Vagina (tissue), 2 donors: ENCODE measurements around the gene GDPGP1. TPM values are rescaled to one million over a fixed set of nuclear protein-coding genes. Genes with fewer than 3 reads are reported as not detected.

Source experiments
- DNase-seq, 2 donors: peaks; one replicate each; pipeline ENCODE4 v3.0.0-alpha.2; 2017; ENCODE audit errors: extremely low spot score in 2 of 2
- H3K27ac ChIP-seq: fragments of 200-600 bp; sonication (generic); one replicate; pipeline ENCODE4 v1.5.1; 2019
- H3K27me3 ChIP-seq: fragments of 200-600 bp; sonication (generic); one replicate; pipeline ENCODE4 v1.5.1; 2019
- H3K36me3 ChIP-seq, 2 donors: fragments of 200-600 bp; sonication (generic); one replicate each; pipeline ENCODE4 v1.5.1; 2017 to 2019
- H3K4me1 ChIP-seq: fragments of 200-600 bp; sonication (generic); one replicate; pipeline ENCODE4 v1.5.1; 2019
- H3K4me3 ChIP-seq, 2 donors: fragments of 200-600 bp; sonication (generic); 1 replicate in 1 of 2; 2 replicates in 1 of 2; pipeline ENCODE4 v1.5.1; 2016 to 2019
- H3K9me3 ChIP-seq: fragments of 200-600 bp; sonication (generic); one replicate; pipeline ENCODE4 v1.5.1; 2019
- CTCF ChIP-seq, 3 experiments: fragments of 450-650 bp in 2 of 3; fragments of 200-600 bp in 1 of 3; sonication (generic) in 1 of 3; IDR thresholded peaks; one replicate each; pipeline ENCODE4 v1.5.1; 2017 to 2019; ENCODE audit warnings: antibody characterized with exemption in 3 of 3, mild to moderate bottlenecking in 2 of 3, moderate library complexity in 2 of 3
- POLR2A ChIP-seq, 2 donors: fragments of 450-650 bp; IDR thresholded peaks; one replicate each; pipeline ENCODE4 v1.6.1; 2017; ENCODE audit warnings: antibody characterized with exemption in 2 of 2, mild to moderate bottlenecking in 2 of 2, moderate library complexity in 2 of 2
- POLR2AphosphoS5 ChIP-seq, 2 donors: sonication (generic); formaldehyde crosslinking; IDR thresholded peaks; one replicate each; pipeline ENCODE4 v1.9.0; 2017; ENCODE audit warnings: antibody characterized with exemption in 2 of 2, mild to moderate bottlenecking in 2 of 2, low read depth in 1 of 2; ENCODE audit not compliant: insufficient read depth in 1 of 2
- intact Hi-C: fragments of 100-400 bp; cut with DNase I; formaldehyde crosslinking; loops from one replicate; pipeline ENCODE4 v1.15.1; 2023
- total RNA-seq: library from RNA; depleted of rRNA; stranded (reverse); fragments of >200 nt; gene quantifications from one replicate; pipeline ENCODE4 v1.2.3, GENCODE V29; 2016

GDPGP1 gene
- total RNA-seq, 1 donor from 2014 or later, result 4.9 TPM

GRCh38 chr15:90230071-90230494, 3.9 kb upstream of the GDPGP1 start:
- no peak for TF ChIP-seq POLR2A (IDR thresholded peaks at IDR 0.05)
- TF ChIP-seq POLR2AphosphoS5 (IDR thresholded peaks at IDR 0.05; ENCODE audit: insufficient read depth in 1 of 2, low read depth in 1 of 2), result no peak
- TF ChIP-seq CTCF (IDR thresholded peaks at IDR 0.05), result no peak
- Histone ChIP-seq H3K36me3 (peaks cover 0 to 52% of the 10 kb centered on the region in 2 donors), H3K4me3 (no peak overlapping the region), H3K27me3 (no peaks in the 10 kb centered on the region), H3K4me1 (peaks cover 47% of the 10 kb centered on the region), H3K9me3 (no peaks in the 10 kb centered on the region), H3K27ac (peak overlapping the region; percentile 40)
- DNase-seq, result no peak
- intact Hi-C loops, result no loop called here

GRCh38 chr15:90230610-90231009, 3.4 kb upstream of the GDPGP1 start:
- H3K27ac ChIP-seq, result peak overlapping the region; percentile 40
- H3K4me3 ChIP-seq, result no peak overlapping the region
- no peaks in the 10 kb centered on the region for H3K9me3 ChIP-seq
- no peak for TF ChIP-seq POLR2A (IDR thresholded peaks at IDR 0.05)
- TF ChIP-seq POLR2AphosphoS5 (IDR thresholded peaks at IDR 0.05; ENCODE audit: insufficient read depth in 1 of 2, low read depth in 1 of 2), result no peak
- no peak for TF ChIP-seq CTCF (IDR thresholded peaks at IDR 0.05)
- H3K4me1 ChIP-seq, result peaks cover 47% of the 10 kb centered on the region
- DNase-seq, result no peak
- no peaks in the 10 kb centered on the region for H3K27me3 ChIP-seq
- H3K36me3 ChIP-seq, result peaks cover 0 to 47% of the 10 kb centered on the region in 2 donors
- intact Hi-C loops, result no loop called here

GRCh38 chr15:90231028-90232017, 2.7 kb upstream of the GDPGP1 start:
- peak overlapping the region; percentile 40 for H3K27ac ChIP-seq
- H3K4me1 ChIP-seq, result peaks cover 47% of the 10 kb centered on the region
- H3K36me3 ChIP-seq, result peaks cover 0 to 40% of the 10 kb centered on the region in 2 donors
- DNase-seq, result no peak
- intact Hi-C loops, result no loop called here
- H3K4me3 ChIP-seq, result no peak overlapping the region
- no peaks in the 10 kb centered on the region for H3K9me3 ChIP-seq
- no peaks in the 10 kb centered on the region for H3K27me3 ChIP-seq
- no peak for TF ChIP-seq CTCF (IDR thresholded peaks at IDR 0.05)
- peak in 1 of 2 donors; percentile 15 for TF ChIP-seq POLR2AphosphoS5 (IDR thresholded peaks at IDR 0.05; ENCODE audit: insufficient read depth in 1 of 2, low read depth in 1 of 2)

GRCh38 chr15:90232196-90232595, 1.8 kb upstream of the GDPGP1 start:
- Histone ChIP-seq H3K27me3 (no peaks in the 10 kb centered on the region), H3K4me3 (no peak overlapping the region), H3K36me3 (peaks cover 0 to 31% of the 10 kb centered on the region in 2 donors), H3K27ac (peak overlapping the region; percentile 40), H3K4me1 (peaks cover 47% of the 10 kb centered on the region), H3K9me3 (no peaks in the 10 kb centered on the region)
- no peak for DNase-seq
- TF ChIP-seq CTCF (IDR thresholded peaks at IDR 0.05), result no peak
- no peak for TF ChIP-seq POLR2AphosphoS5 (IDR thresholded peaks at IDR 0.05; ENCODE audit: insufficient read depth in 1 of 2, low read depth in 1 of 2)
- TF ChIP-seq POLR2A (IDR thresholded peaks at IDR 0.05), result no peak
- intact Hi-C loops, result no loop called here

- Histone ChIP-seq H3K27me3 (no peaks in the 10 kb centered on the region), H3K27ac (peak overlapping the region; percentile 83), H3K36me3 (peaks cover 0 to 24% of the 10 kb centered on the region in 2 donors), H3K4me1 (peaks cover 47% of the 10 kb centered on the region), H3K9me3 (no peaks in the 10 kb centered on the region), H3K4me3 (peak overlapping the region; percentile 70 to 98)
- TF ChIP-seq CTCF (IDR thresholded peaks at IDR 0.05), result peak in 1 of 3 experiments; percentile 42
- TF ChIP-seq POLR2A (IDR thresholded peaks at IDR 0.05), result no peak
- intact Hi-C loops, result no loop called here
- DNase-seq, result no peak
Measured at GRCh38 chr15:90232941-90233386, 1.0 kb upstream of the GDPGP1 start.
